ENCODE measurements around the gene SLC35B1.

SLC35B1 gene

GRCh38 chr17:49705254-49705653, 2.5 kb downstream of the SLC35B1 start:
- H3K9ac ChIP-seq (ENCODE audit: low read length), result no peak overlapping the region
- H2AFZ ChIP-seq (ENCODE audit: low read depth, low read length), result no peak overlapping the region
- H3K27ac ChIP-seq (ENCODE audit: low read length), result no peak overlapping the region
- no peaks in the 10 kb centered on the region for H3K27me3 ChIP-seq (ENCODE audit: low read depth, low read length)
- H3K36me3 ChIP-seq (replicated peaks; ENCODE audit: low read depth, low read length), result peaks cover 30% of the 10 kb centered on the region
- TF ChIP-seq, protein P1, sequence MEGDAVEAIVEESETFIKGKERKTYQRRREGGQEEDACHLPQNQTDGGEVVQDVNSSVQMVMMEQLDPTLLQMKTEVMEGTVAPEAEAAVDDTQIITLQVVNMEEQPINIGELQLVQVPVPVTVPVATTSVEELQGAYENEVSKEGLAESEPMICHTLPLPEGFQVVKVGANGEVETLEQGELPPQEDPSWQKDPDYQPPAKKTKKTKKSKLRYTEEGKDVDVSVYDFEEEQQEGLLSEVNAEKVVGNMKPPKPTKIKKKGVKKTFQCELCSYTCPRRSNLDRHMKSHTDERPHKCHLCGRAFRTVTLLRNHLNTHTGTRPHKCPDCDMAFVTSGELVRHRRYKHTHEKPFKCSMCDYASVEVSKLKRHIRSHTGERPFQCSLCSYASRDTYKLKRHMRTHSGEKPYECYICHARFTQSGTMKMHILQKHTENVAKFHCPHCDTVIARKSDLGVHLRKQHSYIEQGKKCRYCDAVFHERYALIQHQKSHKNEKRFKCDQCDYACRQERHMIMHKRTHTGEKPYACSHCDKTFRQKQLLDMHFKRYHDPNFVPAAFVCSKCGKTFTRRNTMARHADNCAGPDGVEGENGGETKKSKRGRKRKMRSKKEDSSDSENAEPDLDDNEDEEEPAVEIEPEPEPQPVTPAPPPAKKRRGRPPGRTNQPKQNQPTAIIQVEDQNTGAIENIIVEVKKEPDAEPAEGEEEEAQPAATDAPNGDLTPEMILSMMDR (IDR thresholded peaks at IDR 0.05; ENCODE audit: low read depth, low read length), result no peak
- no peak for TF ChIP-seq EZH2phosphoT487 (IDR thresholded peaks at IDR 0.05; ENCODE audit: low read depth)
- H3K4me3 ChIP-seq (ENCODE audit: low read length), result no peak overlapping the region
- no peaks in the 10 kb centered on the region for H4K20me1 ChIP-seq (ENCODE audit: insufficient read depth, low read length)
- H3K79me2 ChIP-seq (ENCODE audit: low read length), result peaks cover 22% of the 10 kb centered on the region
- H3K9me3 ChIP-seq (ENCODE audit: insufficient read depth, low read length), result no peaks in the 10 kb centered on the region
- no peak overlapping the region for H3K4me2 ChIP-seq (ENCODE audit: low read length)
- H3K4me1 ChIP-seq (ENCODE audit: low read length), result peaks cover 13% of the 10 kb centered on the region

GRCh38 chr17:49703557-49704277, 4.0 kb downstream of the SLC35B1 start:
- H3K9me3 ChIP-seq (ENCODE audit: insufficient read depth, low read length), result no peaks in the 10 kb centered on the region
- H3K36me3 ChIP-seq (replicated peaks; ENCODE audit: low read depth, low read length), result peaks cover 34% of the 10 kb centered on the region
- no peak overlapping the region for H3K4me3 ChIP-seq (ENCODE audit: low read length)
- H3K27me3 ChIP-seq (ENCODE audit: low read depth, low read length), result no peaks in the 10 kb centered on the region
- H3K79me2 ChIP-seq (ENCODE audit: low read length), result peaks cover 22% of the 10 kb centered on the region
- no peaks in the 10 kb centered on the region for H4K20me1 ChIP-seq (ENCODE audit: insufficient read depth, low read length)
- H3K4me2 ChIP-seq (ENCODE audit: low read length), result no peak overlapping the region
- TF ChIP-seq, protein P1 (IDR thresholded peaks at IDR 0.05; ENCODE audit: low read depth, low read length), result peak; percentile 49
- TF ChIP-seq EZH2phosphoT487 (IDR thresholded peaks at IDR 0.05; ENCODE audit: low read depth), result no peak
- no peak overlapping the region for H2AFZ ChIP-seq (ENCODE audit: low read depth, low read length)
- H3K9ac ChIP-seq (ENCODE audit: low read length), result no peak overlapping the region
- no peak overlapping the region for H3K27ac ChIP-seq (ENCODE audit: low read length)
- peaks cover 11% of the 10 kb centered on the region for H3K4me1 ChIP-seq (ENCODE audit: low read length)

DNA sequence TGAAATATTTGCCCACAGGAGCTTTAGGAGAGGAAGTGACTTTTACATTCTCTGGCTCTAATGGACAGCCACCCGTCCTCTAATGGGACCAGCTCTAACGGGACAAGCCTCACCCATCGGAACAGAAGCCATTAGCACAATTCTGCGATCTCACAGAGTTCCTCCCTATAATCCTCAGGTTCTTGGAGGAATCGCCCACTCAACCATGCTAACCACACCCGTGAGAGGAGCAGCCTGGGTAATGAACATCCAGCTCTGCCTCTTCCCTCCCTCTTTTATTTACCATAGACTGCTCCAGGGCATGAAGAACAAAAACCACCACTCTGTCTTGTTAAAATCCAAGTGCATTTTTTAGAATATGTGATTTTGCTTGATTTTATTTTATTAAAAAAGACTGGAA, 6.8 kb downstream of the SLC35B1 start:
- Histone ChIP-seq H3K4me1 (ENCODE audit: low read length) (peaks cover 7% of the 10 kb centered on the region), H3K27ac (ENCODE audit: low read length) (no peak overlapping the region), H2AFZ (ENCODE audit: low read depth, low read length) (no peak overlapping the region), H3K9ac (ENCODE audit: low read length) (no peak overlapping the region), H3K27me3 (ENCODE audit: low read depth, low read length) (no peaks in the 10 kb centered on the region), H3K79me2 (ENCODE audit: low read length) (peaks cover 6% of the 10 kb centered on the region; the same call in 1 of the 2 replicates), H3K4me2 (ENCODE audit: low read length) (no peak overlapping the region), H3K36me3 (replicated peaks; ENCODE audit: low read depth, low read length) (peaks cover 34% of the 10 kb centered on the region), H3K4me3 (ENCODE audit: low read length) (no peak overlapping the region), H3K9me3 (ENCODE audit: insufficient read depth, low read length) (no peaks in the 10 kb centered on the region), H4K20me1 (ENCODE audit: insufficient read depth, low read length) (no peaks in the 10 kb centered on the region)
- TF ChIP-seq EZH2phosphoT487 (IDR thresholded peaks at IDR 0.05; ENCODE audit: low read depth), result no peak
- TF ChIP-seq, protein P1 (IDR thresholded peaks at IDR 0.05; ENCODE audit: low read depth, low read length), result no peak

DNA sequence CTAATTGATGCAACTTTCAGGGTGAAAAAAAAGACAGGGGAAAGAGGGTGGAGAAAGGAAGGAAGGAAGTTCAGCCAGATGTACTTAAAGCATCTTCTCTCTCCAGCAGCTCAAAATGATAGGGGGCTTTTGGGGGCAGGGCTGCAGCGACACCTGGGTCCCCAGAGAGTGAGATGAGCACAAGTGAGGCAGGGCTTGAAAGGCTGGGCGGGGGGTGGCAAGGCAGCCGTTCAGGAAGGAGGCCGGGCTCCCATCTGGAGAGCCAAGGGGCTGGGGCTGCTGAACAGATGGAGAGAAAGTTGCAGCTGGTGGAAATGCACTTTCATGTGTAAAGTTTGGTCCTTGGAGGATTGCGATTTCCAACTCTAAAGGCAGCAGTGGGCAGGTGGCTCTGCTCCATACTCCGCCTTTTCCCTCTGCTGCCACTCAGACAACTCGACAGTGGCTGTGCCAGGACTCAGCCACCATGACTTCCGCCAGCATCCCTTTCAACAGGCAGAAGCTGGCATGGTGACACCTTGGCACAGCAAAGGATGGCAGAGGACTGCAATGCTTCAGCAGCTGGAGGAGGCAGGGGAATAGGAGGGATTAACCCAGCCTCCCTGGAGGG, 7.7 kb downstream of the SLC35B1 start:
- peaks cover 27% of the 10 kb centered on the region for H3K36me3 ChIP-seq (replicated peaks; ENCODE audit: low read depth, low read length)
- no peak overlapping the region for H3K4me3 ChIP-seq (ENCODE audit: low read length)
- no peaks in the 10 kb centered on the region for H4K20me1 ChIP-seq (ENCODE audit: insufficient read depth, low read length)
- no peak overlapping the region for H3K4me2 ChIP-seq (ENCODE audit: low read length)
- H3K9ac ChIP-seq (ENCODE audit: low read length), result no peak overlapping the region
- H3K27me3 ChIP-seq (ENCODE audit: low read depth, low read length), result no peaks in the 10 kb centered on the region
- peaks cover 16% of the 10 kb centered on the region for H3K4me1 ChIP-seq (ENCODE audit: low read length)
- no peak overlapping the region for H3K27ac ChIP-seq (ENCODE audit: low read length)
- no peak overlapping the region for H2AFZ ChIP-seq (ENCODE audit: low read depth, low read length)
- TF ChIP-seq, protein P1 (IDR thresholded peaks at IDR 0.05; ENCODE audit: low read depth, low read length), result no peak
- no peak for TF ChIP-seq EZH2phosphoT487 (IDR thresholded peaks at IDR 0.05; ENCODE audit: low read depth)
- H3K79me2 ChIP-seq (ENCODE audit: low read length), result no peaks in the 10 kb centered on the region
- H3K9me3 ChIP-seq (ENCODE audit: insufficient read depth, low read length), result no peaks in the 10 kb centered on the region
